ENCODE results near the gene MCC.

The MCC gene

DNA sequence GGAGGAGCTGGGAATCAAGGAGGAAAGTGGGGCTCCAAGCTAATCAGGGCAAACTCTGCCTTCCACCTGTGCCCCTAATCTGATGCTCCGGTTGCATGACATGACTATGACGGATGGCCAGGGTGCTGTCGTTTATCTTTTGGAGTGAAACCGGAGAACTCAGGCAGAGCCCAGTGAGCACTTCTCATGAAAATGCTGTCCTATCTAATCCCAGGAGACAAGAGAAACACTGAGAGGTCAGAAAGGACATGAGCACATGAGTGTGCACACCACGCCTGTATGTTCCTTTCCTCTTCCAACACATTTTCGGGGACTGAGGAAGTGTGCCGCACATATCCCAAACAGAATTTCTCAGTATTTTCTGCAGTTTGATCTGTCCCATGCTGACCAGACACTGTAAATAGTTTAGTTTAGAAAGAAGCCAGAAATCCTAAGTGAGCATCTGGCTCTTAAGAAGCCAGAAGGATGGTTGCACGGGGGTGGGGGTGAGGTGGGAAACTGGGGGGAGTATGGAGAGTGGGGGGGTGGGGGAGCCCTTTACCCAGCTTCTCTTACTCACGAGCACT, 270.6 kb downstream of the MCC start:
- FAIRE-seq (peak; percentile 25), DNase-seq (ENCODE audit: insufficient read length, low spot score) (no peak)
- no peak for TF ChIP-seq CTCF (IDR thresholded peaks at IDR 0.05; ENCODE audit: insufficient read depth, missing control alignments)

DNA sequence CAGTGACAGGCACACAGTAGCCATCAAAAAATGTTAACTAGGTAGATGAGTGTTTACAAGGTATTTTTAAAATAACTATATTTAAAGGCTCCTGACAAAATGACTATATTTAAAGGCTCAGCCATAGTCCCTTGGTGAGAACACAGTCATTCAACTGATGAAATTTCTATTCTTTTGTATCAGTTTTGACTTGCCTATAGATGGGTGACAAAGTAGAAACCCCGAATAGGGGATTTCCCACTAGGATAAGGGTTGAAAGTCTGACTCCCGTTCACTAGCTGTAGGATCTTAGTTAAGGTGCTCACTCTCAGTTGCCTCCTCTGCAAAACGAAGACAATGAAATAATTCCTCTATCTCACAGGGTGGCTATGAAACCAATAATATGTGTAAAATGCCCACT, 271.7 kb downstream of the MCC start:
- TF ChIP-seq CTCF (IDR thresholded peaks at IDR 0.05; ENCODE audit: insufficient read depth, missing control alignments) = no peak
- FAIRE-seq (no peak), DNase-seq (ENCODE audit: insufficient read length, low spot score) (no peak)

DNA sequence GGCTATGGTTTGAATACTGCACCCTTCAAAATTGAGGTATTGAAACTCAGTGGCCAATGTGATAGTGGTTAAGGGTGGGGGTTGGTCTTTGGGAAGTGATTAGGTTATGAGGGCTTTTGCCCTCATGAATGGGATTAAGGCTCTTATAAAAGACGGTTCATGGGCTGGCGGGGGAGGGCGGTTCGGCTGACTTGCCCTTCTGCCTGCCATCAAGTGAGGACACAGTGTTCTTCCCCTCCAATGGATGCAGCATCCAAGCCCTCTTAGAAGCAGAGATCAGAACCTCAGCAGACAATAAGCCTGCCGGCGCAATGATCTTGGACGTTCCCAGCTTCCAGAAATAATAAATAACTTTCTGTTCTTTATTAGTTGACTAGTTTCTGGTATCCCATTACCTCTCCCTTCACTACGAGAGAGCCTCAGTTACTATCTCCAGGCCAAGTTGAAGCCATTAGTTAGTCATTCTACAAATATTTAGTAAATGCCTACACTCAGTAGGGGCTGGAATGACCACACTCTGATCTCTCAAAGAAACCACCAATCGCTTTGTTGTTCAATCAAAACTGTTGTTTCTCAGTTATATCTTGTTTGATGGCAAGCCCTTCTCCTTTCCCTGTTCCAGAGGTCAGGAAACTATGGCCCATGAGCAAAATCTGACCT, 272.7 kb downstream of the MCC start:
- TF ChIP-seq CTCF (IDR thresholded peaks at IDR 0.05; ENCODE audit: insufficient read depth, missing control alignments) = no peak
- no peak for DNase-seq (ENCODE audit: insufficient read length, low spot score)

GRCh38 chr5:113214606-113215323, 273.5 kb downstream of the MCC start:
- TF ChIP-seq CTCF (IDR thresholded peaks at IDR 0.05; ENCODE audit: insufficient read depth, missing control alignments) = no peak
- DNase-seq (ENCODE audit: insufficient read length, low spot score) (no peak), FAIRE-seq (no peak)

More for the DNA sequence above, 272.7 kb downstream of the MCC start:
- FAIRE-seq = no peak

- no peak for DNase-seq (ENCODE audit: insufficient read length, low spot score)
- FAIRE-seq = peak; percentile 35
These were observed 274.5 kb downstream of the MCC start for GRCh38 chr5:113213551-113214425.

More at GRCh38 chr5:113213551-113214425, 274.5 kb downstream of the MCC start:
- no peak for TF ChIP-seq CTCF (IDR thresholded peaks at IDR 0.05; ENCODE audit: insufficient read depth, missing control alignments)
